Tibial artery (tissue), 4 donors: ENCODE measurements around the gene KCNMA1.

Experiments
- DNase-seq, 2 donors: peaks; one replicate each; pipeline ENCODE4 v3.0.0-alpha.2; 2019
- H3K27ac ChIP-seq, 2 donors: fragments of 200-600 bp; sonication (generic) in 1 of 2; 1 replicate in 1 of 2; 2 replicates in 1 of 2; pipeline ENCODE4 v1.5.1; 2018 to 2019; ENCODE audit warnings: mild to moderate bottlenecking in 1 of 2
- H3K27me3 ChIP-seq, 2 donors: fragments of 200-600 bp; sonication (generic) in 1 of 2; one replicate each; pipeline versions ENCODE4 v1.5.1 to v1.6.0; 2016 to 2019
- H3K36me3 ChIP-seq, 3 donors: fragments of 200-600 bp; sonication (generic) in 2 of 3; one replicate each; pipeline ENCODE4 v1.5.1; 2016 to 2019; ENCODE audit warnings: mild to moderate bottlenecking in 2 of 3
- H3K4me1 ChIP-seq, 4 donors: fragments of 200-600 bp; sonication (generic) in 2 of 4; 1 replicate in 3 of 4; 2 replicates in 1 of 4; pipeline ENCODE4 v1.5.1; 2016 to 2019
- H3K4me3 ChIP-seq, 2 donors: fragments of 200-600 bp; sonication (generic) in 1 of 2; 1 replicate in 1 of 2; 2 replicates in 1 of 2; pipeline ENCODE4 v1.5.1; 2018 to 2019; ENCODE audit warnings: mild to moderate bottlenecking in 2 of 2
- H3K9me3 ChIP-seq, 3 donors: fragments of 200-600 bp; sonication (generic) in 1 of 3; one replicate each; pipeline ENCODE4 v1.5.1; 2016 to 2019
- intact Hi-C: fragments of 100-400 bp; cut with DNase I; formaldehyde crosslinking; loops from one replicate; pipeline ENCODE4 v1.15.0; 2023; ENCODE audit warnings: low total_unique reads
- TF ChIP-seq, protein P1 (sequence below), 2 experiments: fragments of 200-600 bp in 1 of 2; fragments of 450-650 bp in 1 of 2; IDR thresholded peaks; one replicate each; pipeline ENCODE4 v1.5.1; 2017 to 2019; ENCODE audit warnings: antibody characterized with exemption in 2 of 2, mild to moderate bottlenecking in 1 of 2, moderate library complexity in 1 of 2

The KCNMA1 gene

DNA sequence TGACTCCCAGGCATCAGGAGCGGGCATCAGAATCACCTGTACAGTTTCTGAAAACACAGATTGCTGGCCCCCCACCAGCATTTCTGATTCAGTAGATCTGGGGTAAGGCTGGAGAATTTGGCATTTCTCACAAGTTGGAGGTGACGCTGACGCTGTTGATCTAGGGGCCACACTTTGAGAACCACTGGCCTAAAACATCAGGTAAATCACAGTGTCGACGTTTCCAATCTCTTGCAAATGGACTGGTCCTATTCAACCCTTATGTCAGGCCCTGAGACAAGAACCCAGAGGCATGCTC is 564.0 kb downstream of the KCNMA1 start:
- TF ChIP-seq, protein P1, sequence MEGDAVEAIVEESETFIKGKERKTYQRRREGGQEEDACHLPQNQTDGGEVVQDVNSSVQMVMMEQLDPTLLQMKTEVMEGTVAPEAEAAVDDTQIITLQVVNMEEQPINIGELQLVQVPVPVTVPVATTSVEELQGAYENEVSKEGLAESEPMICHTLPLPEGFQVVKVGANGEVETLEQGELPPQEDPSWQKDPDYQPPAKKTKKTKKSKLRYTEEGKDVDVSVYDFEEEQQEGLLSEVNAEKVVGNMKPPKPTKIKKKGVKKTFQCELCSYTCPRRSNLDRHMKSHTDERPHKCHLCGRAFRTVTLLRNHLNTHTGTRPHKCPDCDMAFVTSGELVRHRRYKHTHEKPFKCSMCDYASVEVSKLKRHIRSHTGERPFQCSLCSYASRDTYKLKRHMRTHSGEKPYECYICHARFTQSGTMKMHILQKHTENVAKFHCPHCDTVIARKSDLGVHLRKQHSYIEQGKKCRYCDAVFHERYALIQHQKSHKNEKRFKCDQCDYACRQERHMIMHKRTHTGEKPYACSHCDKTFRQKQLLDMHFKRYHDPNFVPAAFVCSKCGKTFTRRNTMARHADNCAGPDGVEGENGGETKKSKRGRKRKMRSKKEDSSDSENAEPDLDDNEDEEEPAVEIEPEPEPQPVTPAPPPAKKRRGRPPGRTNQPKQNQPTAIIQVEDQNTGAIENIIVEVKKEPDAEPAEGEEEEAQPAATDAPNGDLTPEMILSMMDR (IDR thresholded peaks at IDR 0.05): no peak
- peak overlapping the region in 1 of 2 donors; percentile 8 for H3K27ac ChIP-seq
- intact Hi-C loops: no loop called here

DNA sequence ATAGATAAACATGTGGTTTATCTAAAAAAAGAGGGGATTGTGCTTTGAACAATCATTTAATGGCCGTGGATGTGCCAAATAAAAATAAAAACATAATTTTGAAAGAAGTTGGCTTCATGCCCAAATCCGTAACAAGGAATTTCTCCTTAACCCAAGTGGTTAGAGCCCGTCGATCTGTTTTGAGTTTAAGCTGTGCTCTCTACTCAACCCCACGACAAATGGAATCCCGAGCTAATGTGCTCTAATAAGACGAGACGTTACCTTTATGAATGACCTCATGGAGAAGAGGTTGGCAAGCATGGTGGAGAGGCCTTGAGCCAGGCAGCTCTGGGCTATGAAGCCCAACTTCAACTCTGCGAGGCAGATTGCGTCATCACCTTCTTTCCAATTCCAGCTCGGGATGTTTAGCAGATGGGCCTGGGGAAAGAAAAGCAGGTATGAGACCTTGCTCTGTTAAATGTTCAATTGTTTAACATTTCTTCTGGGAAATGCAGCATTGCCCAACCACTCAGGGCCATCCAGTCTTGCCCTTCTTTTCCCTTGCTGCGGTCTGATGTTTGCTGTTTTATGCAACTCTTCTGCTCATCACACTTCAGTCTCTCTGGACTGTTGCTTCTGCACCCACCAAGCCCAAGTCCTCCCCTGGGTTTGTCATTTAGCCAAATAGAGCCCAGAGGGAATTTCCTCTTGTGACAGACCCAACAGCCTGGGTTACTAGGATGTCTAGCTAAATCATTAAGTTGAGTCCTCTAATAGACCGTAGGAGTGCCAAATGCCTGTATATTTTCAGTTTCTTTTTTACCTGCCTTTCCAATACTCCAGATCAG is 564.6 kb downstream of the KCNMA1 start:
- Histone ChIP-seq H3K27ac (no peak overlapping the region), H3K27me3 (no peaks in the 10 kb centered on the region), H3K4me1 (peaks cover 0 to 16% (median 4%) of the 10 kb centered on the region in 4 donors), H3K4me3 (no peak overlapping the region), H3K36me3 (peaks cover 40 to 52% (median 45%) of the 10 kb centered on the region in 3 donors), H3K9me3 (no peaks in the 10 kb centered on the region)
- TF ChIP-seq, protein P1 (IDR thresholded peaks at IDR 0.05): no peak
- intact Hi-C loops: no loop called here
- peak in 1 of 2 donors; percentile 58 for DNase-seq

More for the DNA sequence above, 564.0 kb downstream of the KCNMA1 start:
- peaks cover 45 to 52% (median 49%) of the 10 kb centered on the region in 3 donors for H3K36me3 ChIP-seq
- peaks cover 0 to 16% (median 4%) of the 10 kb centered on the region in 4 donors for H3K4me1 ChIP-seq
- no peaks in the 10 kb centered on the region for H3K9me3 ChIP-seq
- H3K4me3 ChIP-seq: no peak overlapping the region
- no peak for DNase-seq
- H3K27me3 ChIP-seq: no peaks in the 10 kb centered on the region

DNA sequence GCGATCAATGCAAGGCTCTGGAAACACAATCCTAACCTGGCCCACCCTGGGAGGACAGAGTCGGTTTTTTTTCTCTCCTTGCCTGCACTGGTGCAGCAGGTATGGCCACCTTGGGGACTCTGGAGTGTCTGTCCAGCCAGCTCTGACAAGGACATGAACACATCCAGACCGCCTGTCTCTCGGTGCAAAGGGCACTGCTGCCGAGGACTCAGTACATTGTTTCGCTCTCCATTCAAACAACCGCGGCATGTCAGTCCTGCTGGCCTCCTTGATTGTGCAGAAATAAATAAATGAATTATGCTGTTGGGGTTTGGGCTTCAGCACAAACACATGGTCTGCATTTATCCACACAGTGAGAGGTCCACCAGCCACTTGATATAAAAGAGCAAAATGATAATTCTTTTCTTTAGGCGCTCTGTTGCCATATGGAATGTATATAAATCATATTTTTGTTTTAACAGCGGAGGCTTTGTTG is 565.2 kb downstream of the KCNMA1 start:
- Histone ChIP-seq H3K27ac (no peak overlapping the region), H3K4me3 (no peak overlapping the region), H3K27me3 (no peaks in the 10 kb centered on the region), H3K9me3 (no peaks in the 10 kb centered on the region), H3K36me3 (peaks cover 36 to 53% (median 39%) of the 10 kb centered on the region in 3 donors), H3K4me1 (peaks cover 0 to 16% (median 4%) of the 10 kb centered on the region in 4 donors)
- intact Hi-C loops: no loop called here
- DNase-seq: no peak
- TF ChIP-seq, protein P1 (IDR thresholded peaks at IDR 0.05): no peak

DNA sequence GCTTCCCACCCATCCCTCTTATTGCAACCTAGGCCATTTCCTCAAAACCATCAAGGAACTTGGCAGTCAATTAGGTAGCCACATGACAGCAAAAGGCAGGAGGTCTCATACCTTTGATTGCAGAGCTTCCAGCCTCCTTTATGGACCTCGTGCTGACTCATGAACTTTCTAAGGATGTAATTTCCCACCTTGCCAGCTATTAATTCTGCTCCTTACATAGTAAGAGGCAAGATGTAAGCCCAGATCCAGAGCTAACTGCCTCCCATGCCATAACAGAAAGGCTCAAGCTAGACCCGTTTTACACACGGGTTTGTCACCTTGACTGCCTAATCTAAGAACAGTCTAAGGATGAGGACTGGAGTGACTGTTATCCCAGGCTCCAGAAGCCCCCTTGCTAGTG is 565.7 kb downstream of the KCNMA1 start:
- intact Hi-C loops: no loop called here
- TF ChIP-seq, protein P1 (IDR thresholded peaks at IDR 0.05): no peak
- H3K36me3 ChIP-seq: peaks cover 38 to 53% (median 39%) of the 10 kb centered on the region in 3 donors
- no peaks in the 10 kb centered on the region for H3K27me3 ChIP-seq
- no peaks in the 10 kb centered on the region for H3K9me3 ChIP-seq
- H3K27ac ChIP-seq: no peak overlapping the region
- DNase-seq: no peak
- H3K4me3 ChIP-seq: no peak overlapping the region
- peaks cover 0 to 16% (median 4%) of the 10 kb centered on the region in 4 donors for H3K4me1 ChIP-seq

DNA sequence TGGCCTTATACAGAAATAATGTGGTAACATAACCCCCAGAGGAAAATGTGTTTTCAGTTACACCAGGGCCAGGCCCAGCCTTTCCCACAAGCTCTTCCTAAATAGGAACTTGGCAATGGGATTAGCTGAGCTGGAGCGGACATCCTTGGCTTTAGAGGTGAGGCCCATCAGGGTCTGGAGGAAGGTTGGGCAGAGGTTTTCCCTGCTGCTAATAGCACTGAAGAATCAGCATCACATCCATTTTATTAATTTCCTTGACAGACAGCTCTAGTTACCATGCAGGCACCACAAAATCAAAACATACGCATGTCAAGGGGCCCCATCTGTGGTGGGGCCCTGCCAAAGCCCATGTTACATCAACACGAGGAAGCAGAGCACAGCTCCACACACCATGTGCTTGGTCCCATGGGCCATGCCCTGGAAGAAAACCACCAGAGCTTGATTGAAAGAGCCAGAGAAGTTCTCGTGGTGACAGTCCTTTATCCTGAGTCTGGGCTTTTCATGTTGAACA is 566.6 kb downstream of the KCNMA1 start:
- Histone ChIP-seq H3K4me1 (peaks cover 0 to 16% (median 4%) of the 10 kb centered on the region in 4 donors), H3K27me3 (no peaks in the 10 kb centered on the region), H3K4me3 (no peak overlapping the region), H3K27ac (no peak overlapping the region), H3K9me3 (no peaks in the 10 kb centered on the region), H3K36me3 (peaks cover 36 to 48% (median 40%) of the 10 kb centered on the region in 3 donors)
- DNase-seq: peak; percentile 80 to 86
- TF ChIP-seq, protein P1 (IDR thresholded peaks at IDR 0.05): no peak
- intact Hi-C loops: no loop called here
